HCT116 (cell line): ENCODE measurements around the gene SCNN1B. TPM values are rescaled to one million over a fixed set of nuclear protein-coding genes. Genes with fewer than 3 reads are reported as not detected.

Experiments used
- ATAC-seq: fragments of 200-7000 bp; cut with Tn5 transposase; 2 replicates; pipeline ENCODE4 v1.9.1; 2020; ENCODE audit warnings: mild to moderate bottlenecking, moderate library complexity
- BruUV-seq: library from RNA; stranded (reverse); fragments of 400-500 nt; replicated peaks from 2 replicates; lab custom pipeline; 2021; lab: Mats Ljungman, UMichigan
- CTCF ChIA-PET: fragments of 300-600 bp; sonication (Branson Sonifier 250); formaldehyde crosslinking; loops from one replicate; lab custom pipeline; 2021; ENCODE audit warnings: antibody characterized with exemption; lab: Charles Lee
- POLR2A ChIA-PET: fragments of 300-600, 350-600 bp; sonication (Branson Sonifier 250); formaldehyde crosslinking; loops from one replicate; lab custom pipeline; 2021; ENCODE audit warnings: antibody characterized with exemption; lab: Charles Lee
- RAD21 ChIA-PET, 2 experiments: fragments of 300-600 bp; sonication (Branson Sonifier 250); formaldehyde crosslinking; loops; one replicate each; lab custom pipeline; 2023; ENCODE audit warnings: low total read pairs in 2 of 2; ENCODE audit not compliant: uncharacterized antibody in 2 of 2, unreplicated experiment in 2 of 2, low non-redundant PET in 1 of 2; lab: Charles Lee
- DNase-seq: peaks from one replicate; pipeline ENCODE4 v3.0.0-alpha.2; 2010; ENCODE audit warnings: low read depth, low spot score
- H2AFZ ChIP-seq: fragments of 200-600 bp; shearing (Covaris generic), sonication (generic); 2 replicates; pipeline ENCODE4 v1.6.1; 2017; ENCODE audit warnings: low read depth, mixed run types, mixed read lengths, antibody characterized with exemption, low read length; ENCODE audit not compliant: poor library complexity, severe bottlenecking
- H3K27ac ChIP-seq: 2 replicates; pipeline ENCODE4 v1.5.1; 2012; ENCODE audit warnings: low read depth, low read length
- H3K27me3 ChIP-seq: fragments of 200-600 bp; sonication (generic); 2 replicates; pipeline ENCODE4 v1.6.1; 2016; ENCODE audit warnings: mixed run types, low read length, mixed read lengths; ENCODE audit not compliant: insufficient read depth
- H3K36me3 ChIP-seq, 2 experiments: fragments of 200-500 bp in 1 of 2; fragments of 200-600 bp in 1 of 2; sonication (Bioruptor generic) in 1 of 2; sonication (generic) in 1 of 2; 2 replicates each; pipeline versions ENCODE4 v1.5.1 to v1.6.1; 2014 to 2016; ENCODE audit warnings: low read length in 2 of 2, inconsistent platforms in 1 of 2, mixed read lengths in 1 of 2, mixed run types in 1 of 2; ENCODE audit not compliant: insufficient read depth in 2 of 2, control insufficient read depth in 1 of 2
- H3K4me1 ChIP-seq, 2 experiments: fragments of 200-600 bp in 1 of 2; sonication (generic) in 1 of 2; 2 replicates each; pipeline versions ENCODE4 v1.5.1 to v1.6.1; 2012 to 2017; ENCODE audit warnings: low read length in 2 of 2, inconsistent platforms in 1 of 2, mild to moderate bottlenecking in 1 of 2, mixed read lengths in 1 of 2, mixed run types in 1 of 2, moderate library complexity in 1 of 2; ENCODE audit not compliant: insufficient read depth in 2 of 2, control insufficient read depth in 1 of 2
- H3K4me2 ChIP-seq: fragments of 200-600 bp; sonication (generic); 2 replicates; pipeline ENCODE4 v1.6.1; 2017; ENCODE audit warnings: mixed run types, low read length, mixed read lengths
- H3K4me3 ChIP-seq, 2 experiments: fragments of 200-600 bp in 1 of 2; sonication (generic) in 1 of 2; replicated peaks in 1 of 2; 2 replicates each; pipeline ENCODE4 v1.5.1; 2011 to 2016; ENCODE audit warnings: low read length in 2 of 2, control low read depth in 1 of 2, low read depth in 1 of 2, mild to moderate bottlenecking in 1 of 2, mixed read lengths in 1 of 2, mixed run types in 1 of 2
- H3K79me2 ChIP-seq: fragments of 200-600 bp; sonication (generic); 2 replicates; pipeline ENCODE4 v1.6.1; 2017; ENCODE audit warnings: mild to moderate bottlenecking, mixed run types, low read length, moderate library complexity, mixed read lengths; ENCODE audit not compliant: insufficient read depth
- H3K9ac ChIP-seq: fragments of 200-600 bp; sonication (generic); 2 replicates; pipeline ENCODE4 v1.6.1; 2016; ENCODE audit warnings: low read length, mixed read lengths
- H3K9me2 ChIP-seq: fragments of 200-600 bp; sonication (generic), shearing (Covaris generic); 2 replicates; pipeline ENCODE4 v1.6.1; 2017; ENCODE audit warnings: mixed run types, mild to moderate bottlenecking, moderate library complexity; ENCODE audit not compliant: insufficient read depth
- H3K9me3 ChIP-seq, 2 experiments: fragments of 200-500 bp in 1 of 2; fragments of 200-600 bp in 1 of 2; sonication (Bioruptor generic) in 1 of 2; sonication (generic) in 1 of 2; 2 replicates each; pipeline ENCODE4 v1.6.1; 2014 to 2017; ENCODE audit warnings: low read length in 2 of 2, mixed read lengths in 2 of 2, inconsistent platforms in 1 of 2, low read depth in 1 of 2, mild to moderate bottlenecking in 1 of 2, mixed run types in 1 of 2, moderate library complexity in 1 of 2; ENCODE audit not compliant: control insufficient read depth in 1 of 2, insufficient read depth in 1 of 2
- H4K20me1 ChIP-seq: fragments of 200-600 bp; sonication (generic), shearing (Covaris generic); 2 replicates; pipeline ENCODE4 v1.6.1; 2017; ENCODE audit warnings: mixed run types, mild to moderate bottlenecking, moderate library complexity; ENCODE audit not compliant: insufficient read depth
- CBX3 ChIP-seq: IDR thresholded peaks from 2 replicates; pipeline ENCODE4 v1.6.1; 2012; ENCODE audit warnings: low read depth
- CEBPB ChIP-seq: IDR thresholded peaks from 2 replicates; pipeline ENCODE4 v1.6.1; 2012; ENCODE audit warnings: low read depth
- EGR1 ChIP-seq: IDR thresholded peaks from 2 replicates; pipeline ENCODE4 v1.6.1; 2012; ENCODE audit warnings: low read depth
- ELF1 ChIP-seq: IDR thresholded peaks from 2 replicates; pipeline ENCODE4 v1.6.1; 2012; ENCODE audit warnings: low read depth, borderline replicate concordance
- EZH2 ChIP-seq: fragments of 200-600 bp; sonication (generic); IDR thresholded peaks from 2 replicates; pipeline ENCODE4 v1.6.1; 2017; ENCODE audit warnings: antibody characterized with exemption, mixed run types
- FOSL1 ChIP-seq: IDR thresholded peaks from 2 replicates; pipeline ENCODE4 v1.6.1; 2012; ENCODE audit warnings: low read depth
- JUND ChIP-seq: IDR thresholded peaks from 2 replicates; pipeline ENCODE4 v1.6.1; 2012
- POLR2A ChIP-seq: IDR thresholded peaks from 2 replicates; pipeline ENCODE4 v1.7.0; 2011; ENCODE audit warnings: borderline replicate concordance; ENCODE audit not compliant: insufficient read depth, insufficient read length; ENCODE audit errors: extremely low read depth
- RAD21 ChIP-seq: IDR thresholded peaks from 2 replicates; pipeline ENCODE4 v1.6.1; 2012; ENCODE audit warnings: low read depth, mild to moderate bottlenecking
- SIN3A ChIP-seq: IDR thresholded peaks from 2 replicates; pipeline ENCODE4 v1.6.1; 2012; ENCODE audit warnings: low read depth
- YY1 ChIP-seq: IDR thresholded peaks from 2 replicates; pipeline ENCODE4 v1.6.1; 2011; ENCODE audit warnings: low read length, low read depth, moderate library complexity, mild to moderate bottlenecking; ENCODE audit not compliant: insufficient replicate concordance; ENCODE audit errors: extremely low read depth
- ZNF274 ChIP-seq: fragments of 200-500 bp; sonication (Bioruptor generic); IDR thresholded peaks from 2 replicates; pipeline ENCODE4 v1.6.1; 2014; ENCODE audit warnings: mild to moderate bottlenecking, low read depth, low read length, inconsistent platforms
- intact Hi-C: fragments of 100-400 bp; cut with micrococcal nuclease; formaldehyde crosslinking; loops from 2 replicates; pipeline ENCODE4 v1.10.0; 2022
- total RNA-seq: library from RNA; stranded (reverse); gene quantifications from one replicate; pipeline ENCODE4 v1.2.1, GENCODE V29; 2021; ENCODE audit not compliant: unreplicated experiment
- TF ChIP-seq, protein P1 (sequence below): IDR thresholded peaks from 2 replicates; pipeline ENCODE4 v1.6.1; 2011; ENCODE audit warnings: mild to moderate bottlenecking, low read length, moderate library complexity; ENCODE audit not compliant: insufficient replicate concordance; ENCODE audit errors: extremely low read depth
- TF ChIP-seq, protein P2 (sequence below): IDR thresholded peaks from 2 replicates; pipeline ENCODE4 v1.6.1; 2012; ENCODE audit warnings: low read depth

SCNN1B gene
- total RNA-seq, 1 experiment from 2014 or later, result 0.37 TPM

DNA sequence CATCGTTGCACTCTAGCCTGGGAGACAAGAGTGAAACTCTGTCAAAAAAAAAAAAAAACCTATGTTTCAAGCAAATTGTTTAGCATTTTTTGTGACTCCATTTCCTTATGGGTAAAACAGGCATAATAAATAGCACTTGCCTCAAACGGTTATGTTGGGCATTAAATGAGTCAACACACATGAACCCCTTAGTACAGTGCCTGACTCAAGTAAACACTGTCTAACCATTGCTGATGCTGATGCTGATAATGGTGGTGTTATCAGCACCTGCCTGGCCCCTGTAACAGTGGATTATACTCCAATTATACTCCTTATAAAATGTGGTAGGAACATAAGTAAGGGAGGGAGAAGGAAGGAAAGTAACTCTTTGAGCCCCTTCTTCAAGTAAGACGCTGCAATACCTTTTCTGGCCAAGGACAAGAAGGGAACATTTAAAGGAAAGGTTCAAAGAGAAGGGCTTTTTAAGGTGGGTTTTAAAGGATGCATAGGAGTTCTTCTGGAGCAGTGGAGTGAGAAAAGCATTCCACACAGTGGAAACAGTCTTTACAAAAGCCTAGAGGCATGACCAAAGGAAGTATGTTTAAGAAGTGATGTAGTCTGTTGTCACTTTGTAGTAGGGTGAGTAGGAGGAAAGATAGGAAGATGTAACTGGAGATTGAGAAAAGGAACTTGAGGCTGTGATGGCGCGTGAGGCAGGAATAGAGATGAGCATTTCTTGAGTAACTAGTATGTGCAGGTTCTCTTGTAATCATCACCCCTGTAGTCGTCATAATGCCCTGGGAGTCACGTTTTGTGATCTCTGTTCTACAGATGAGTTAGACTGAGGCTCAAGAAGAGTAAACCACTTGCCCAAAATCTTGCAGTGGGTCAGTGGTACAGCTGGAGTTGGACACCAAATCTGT is 4.3 kb downstream of the SCNN1B start:
- Histone ChIP-seq H3K36me3 (no peaks in the 10 kb centered on the region), H3K9me3 (no peaks in the 10 kb centered on the region), H2AFZ (no peak overlapping the region), H3K9me2 (no peaks in the 10 kb centered on the region), H3K4me2 (no peak overlapping the region), H3K4me1 (no peaks in the 10 kb centered on the region; a peak in 1 of 4 replicates), H3K27me3 (peaks cover 13% of the 10 kb centered on the region; the same call in 1 of the 2 replicates), H3K4me3 (no peak overlapping the region), H3K79me2 (no peaks in the 10 kb centered on the region), H4K20me1 (no peaks in the 10 kb centered on the region), H3K9ac (no peak overlapping the region), H3K27ac (no peak overlapping the region)
- intact Hi-C loops, result no loop called here
- TF ChIP-seq ELF1, result no peak
- CTCF ChIA-PET, result no interaction called here
- BruUV-seq, result no TSS peak
- no peak for DNase-seq
- ATAC-seq, result no peak
- RAD21 ChIA-PET, result no interaction called here
- POLR2A ChIA-PET, result no interaction called here

DNA sequence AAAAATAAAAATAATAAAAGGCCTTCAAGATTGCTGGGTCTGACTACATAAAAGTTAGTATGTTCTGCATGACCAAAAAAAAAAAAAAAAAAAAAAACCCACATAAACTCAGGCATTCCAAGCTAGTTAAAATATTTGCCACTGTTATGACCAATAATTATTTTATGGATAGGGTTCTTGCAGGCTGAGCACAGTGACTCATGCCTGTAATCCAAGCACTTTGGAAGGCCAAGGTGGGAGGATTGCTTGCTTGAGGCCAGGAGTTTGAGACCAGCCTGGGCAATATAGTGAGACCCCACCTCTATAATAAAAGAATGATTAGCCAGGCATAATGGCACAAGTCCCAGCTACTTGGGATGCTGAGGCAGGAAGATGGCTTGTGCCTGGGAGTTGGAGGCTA is 8.1 kb downstream of the SCNN1B start:
- Histone ChIP-seq H3K4me3 (no peak overlapping the region), H3K9ac (no peak overlapping the region), H3K27me3 (peaks cover 7% of the 10 kb centered on the region; the same call in 1 of the 2 replicates), H2AFZ (no peak overlapping the region), H3K36me3 (no peaks in the 10 kb centered on the region), H3K9me3 (no peaks in the 10 kb centered on the region), H3K27ac (no peak overlapping the region), H3K4me2 (no peak overlapping the region), H4K20me1 (no peaks in the 10 kb centered on the region), H3K4me1 (no peaks in the 10 kb centered on the region), H3K79me2 (no peaks in the 10 kb centered on the region), H3K9me2 (no peaks in the 10 kb centered on the region)
- DNase-seq (no peak), ATAC-seq (no peak)
- RAD21 ChIA-PET, result no interaction called here
- BruUV-seq, result no TSS peak
- intact Hi-C loops, result no loop called here
- POLR2A ChIA-PET, result interaction anchor here (0.6 kb wide), 1 partner anchor 9 kb away, joined by 8 read pairs; no protein-coding TSS in a partner anchor
- CTCF ChIA-PET, result no interaction called here
- TF ChIP-seq EZH2 (no peak), CBX3 (no peak), ELF1 (no peak), JUND (no peak), FOSL1 (no peak), RAD21 (no peak), EGR1 (no peak), YY1 (no peak), POLR2A (no peak), SIN3A (no peak), ZNF274 (no peak), CEBPB (no peak)
- TF ChIP-seq, protein P1, sequence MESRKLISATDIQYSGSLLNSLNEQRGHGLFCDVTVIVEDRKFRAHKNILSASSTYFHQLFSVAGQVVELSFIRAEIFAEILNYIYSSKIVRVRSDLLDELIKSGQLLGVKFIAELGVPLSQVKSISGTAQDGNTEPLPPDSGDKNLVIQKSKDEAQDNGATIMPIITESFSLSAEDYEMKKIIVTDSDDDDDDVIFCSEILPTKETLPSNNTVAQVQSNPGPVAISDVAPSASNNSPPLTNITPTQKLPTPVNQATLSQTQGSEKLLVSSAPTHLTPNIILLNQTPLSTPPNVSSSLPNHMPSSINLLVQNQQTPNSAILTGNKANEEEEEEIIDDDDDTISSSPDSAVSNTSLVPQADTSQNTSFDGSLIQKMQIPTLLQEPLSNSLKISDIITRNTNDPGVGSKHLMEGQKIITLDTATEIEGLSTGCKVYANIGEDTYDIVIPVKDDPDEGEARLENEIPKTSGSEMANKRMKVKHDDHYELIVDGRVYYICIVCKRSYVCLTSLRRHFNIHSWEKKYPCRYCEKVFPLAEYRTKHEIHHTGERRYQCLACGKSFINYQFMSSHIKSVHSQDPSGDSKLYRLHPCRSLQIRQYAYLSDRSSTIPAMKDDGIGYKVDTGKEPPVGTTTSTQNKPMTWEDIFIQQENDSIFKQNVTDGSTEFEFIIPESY, result no peak
- TF ChIP-seq, protein P2, sequence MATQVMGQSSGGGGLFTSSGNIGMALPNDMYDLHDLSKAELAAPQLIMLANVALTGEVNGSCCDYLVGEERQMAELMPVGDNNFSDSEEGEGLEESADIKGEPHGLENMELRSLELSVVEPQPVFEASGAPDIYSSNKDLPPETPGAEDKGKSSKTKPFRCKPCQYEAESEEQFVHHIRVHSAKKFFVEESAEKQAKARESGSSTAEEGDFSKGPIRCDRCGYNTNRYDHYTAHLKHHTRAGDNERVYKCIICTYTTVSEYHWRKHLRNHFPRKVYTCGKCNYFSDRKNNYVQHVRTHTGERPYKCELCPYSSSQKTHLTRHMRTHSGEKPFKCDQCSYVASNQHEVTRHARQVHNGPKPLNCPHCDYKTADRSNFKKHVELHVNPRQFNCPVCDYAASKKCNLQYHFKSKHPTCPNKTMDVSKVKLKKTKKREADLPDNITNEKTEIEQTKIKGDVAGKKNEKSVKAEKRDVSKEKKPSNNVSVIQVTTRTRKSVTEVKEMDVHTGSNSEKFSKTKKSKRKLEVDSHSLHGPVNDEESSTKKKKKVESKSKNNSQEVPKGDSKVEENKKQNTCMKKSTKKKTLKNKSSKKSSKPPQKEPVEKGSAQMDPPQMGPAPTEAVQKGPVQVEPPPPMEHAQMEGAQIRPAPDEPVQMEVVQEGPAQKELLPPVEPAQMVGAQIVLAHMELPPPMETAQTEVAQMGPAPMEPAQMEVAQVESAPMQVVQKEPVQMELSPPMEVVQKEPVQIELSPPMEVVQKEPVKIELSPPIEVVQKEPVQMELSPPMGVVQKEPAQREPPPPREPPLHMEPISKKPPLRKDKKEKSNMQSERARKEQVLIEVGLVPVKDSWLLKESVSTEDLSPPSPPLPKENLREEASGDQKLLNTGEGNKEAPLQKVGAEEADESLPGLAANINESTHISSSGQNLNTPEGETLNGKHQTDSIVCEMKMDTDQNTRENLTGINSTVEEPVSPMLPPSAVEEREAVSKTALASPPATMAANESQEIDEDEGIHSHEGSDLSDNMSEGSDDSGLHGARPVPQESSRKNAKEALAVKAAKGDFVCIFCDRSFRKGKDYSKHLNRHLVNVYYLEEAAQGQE, result no peak
